Skeletal muscle satellite cell (primary cell): Measurements from ENCODE around the gene GOLGA2. TPM values are rescaled to one million over a fixed set of nuclear protein-coding genes. Genes with fewer than 3 reads are reported as not detected.

Experiments
- H3K27me3 ChIP-seq: 2 replicates; pipeline ENCODE4 v1.7.0; 2013; ENCODE audit warnings: low read length; ENCODE audit not compliant: control insufficient read depth, insufficient read depth
- H3K36me3 ChIP-seq: 2 replicates; pipeline ENCODE4 v1.7.0; 2013; ENCODE audit warnings: mild to moderate bottlenecking, control low read depth, low read length; ENCODE audit not compliant: insufficient read depth
- H3K4me1 ChIP-seq: 2 replicates; pipeline ENCODE4 v1.7.0; 2013; ENCODE audit warnings: low read length; ENCODE audit not compliant: control insufficient read depth, insufficient read depth
- H3K4me2 ChIP-seq: 2 replicates; pipeline ENCODE4 v1.7.0; 2013; ENCODE audit warnings: mild to moderate bottlenecking, low read length
- H3K4me3 ChIP-seq: 2 replicates; pipeline ENCODE4 v1.7.0; 2013; ENCODE audit warnings: low read length
- H3K9ac ChIP-seq: 2 replicates; pipeline ENCODE4 v1.7.0; 2013; ENCODE audit warnings: mild to moderate bottlenecking, low read depth, low read length, moderate library complexity
- H3K9me3 ChIP-seq: replicated peaks from 2 replicates; pipeline ENCODE4 v1.7.0; 2013; ENCODE audit warnings: mild to moderate bottlenecking, control low read depth, low read length
- total RNA-seq: library from RNA; depleted of rRNA; stranded (reverse); fragments of >200 nt; gene quantifications from 2 replicates; pipeline ENCODE4 v1.2.3, GENCODE V29; 2012; rRNA removed

Gene GOLGA2
- total RNA-seq, result 60.5 and 62.6 TPM in 2 replicates

- Histone ChIP-seq H3K9ac (peak within 1 kb of the TSS; percentile 99), H3K4me1 (peaks cover 18% of the 10 kb centered on the region), H3K4me2 (peak within 1 kb of the TSS; percentile 98), H3K36me3 (peaks cover 28% of the 10 kb centered on the region), H3K27me3 (no peaks in the 10 kb centered on the region), H3K9me3 (no peaks in the 10 kb centered on the region), H3K4me3 (peak within 1 kb of the TSS; percentile 90)
Measured at GRCh38 chr9:128275198-128276007, at the start of gene GOLGA2. TSS of gene GOLGA2 (minus strand) at chr9:128276007. CDS start at chr9:128275976, 31 bp downstream.

GRCh38 chr9:128324401-128324800 lies 48.6 kb upstream of the GOLGA2 start:
- peaks cover 33% of the 10 kb centered on the region for H3K36me3 ChIP-seq
- no peaks in the 10 kb centered on the region for H3K9me3 ChIP-seq

DNA sequence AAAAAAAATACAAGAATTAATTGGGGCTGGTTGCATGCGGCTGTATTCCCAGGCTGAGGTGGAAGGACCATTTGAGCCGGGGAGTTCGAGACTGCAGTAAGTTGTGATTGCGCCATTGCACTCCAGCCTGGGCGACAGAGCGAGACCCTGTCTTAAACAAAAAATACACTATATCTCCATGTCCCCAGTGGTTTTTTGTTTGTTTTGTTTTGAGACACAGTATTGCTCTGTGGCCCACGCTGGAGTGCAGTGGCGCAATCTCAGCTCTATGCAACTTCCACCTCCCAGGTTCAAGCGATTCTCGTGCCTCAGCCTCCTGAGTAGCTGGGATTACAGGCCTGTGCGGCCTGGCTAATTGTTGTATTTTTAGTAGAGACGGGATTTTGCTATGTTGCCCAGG lies 48.0 kb upstream of the GOLGA2 start:
- Histone ChIP-seq H3K9me3 (no peaks in the 10 kb centered on the region), H3K27me3 (no peaks in the 10 kb centered on the region), H3K4me1 (peaks cover 17% of the 10 kb centered on the region), H3K4me2 (peak overlapping the region; percentile 94), H3K9ac (peak overlapping the region; percentile 94), H3K4me3 (peak overlapping the region; percentile 92), H3K36me3 (peaks cover 30% of the 10 kb centered on the region)

More at GRCh38 chr9:128324401-128324800, 48.6 kb upstream of the GOLGA2 start:
- no peaks in the 10 kb centered on the region for H3K27me3 ChIP-seq
- H3K9ac ChIP-seq, result no peak overlapping the region
- peak overlapping the region; percentile 94 for H3K4me2 ChIP-seq
- peaks cover 17% of the 10 kb centered on the region for H3K4me1 ChIP-seq
- no peak overlapping the region for H3K4me3 ChIP-seq

- Histone ChIP-seq H3K36me3 (peaks cover 26% of the 10 kb centered on the region), H3K9ac (peak overlapping the region; percentile 94), H3K9me3 (no peaks in the 10 kb centered on the region), H3K4me2 (peak overlapping the region; percentile 94), H3K4me3 (peak overlapping the region; percentile 92), H3K27me3 (no peaks in the 10 kb centered on the region), H3K4me1 (peaks cover 17% of the 10 kb centered on the region)
Measured at GRCh38 chr9:128323212-128323730, 47.5 kb upstream of the GOLGA2 start.

DNA sequence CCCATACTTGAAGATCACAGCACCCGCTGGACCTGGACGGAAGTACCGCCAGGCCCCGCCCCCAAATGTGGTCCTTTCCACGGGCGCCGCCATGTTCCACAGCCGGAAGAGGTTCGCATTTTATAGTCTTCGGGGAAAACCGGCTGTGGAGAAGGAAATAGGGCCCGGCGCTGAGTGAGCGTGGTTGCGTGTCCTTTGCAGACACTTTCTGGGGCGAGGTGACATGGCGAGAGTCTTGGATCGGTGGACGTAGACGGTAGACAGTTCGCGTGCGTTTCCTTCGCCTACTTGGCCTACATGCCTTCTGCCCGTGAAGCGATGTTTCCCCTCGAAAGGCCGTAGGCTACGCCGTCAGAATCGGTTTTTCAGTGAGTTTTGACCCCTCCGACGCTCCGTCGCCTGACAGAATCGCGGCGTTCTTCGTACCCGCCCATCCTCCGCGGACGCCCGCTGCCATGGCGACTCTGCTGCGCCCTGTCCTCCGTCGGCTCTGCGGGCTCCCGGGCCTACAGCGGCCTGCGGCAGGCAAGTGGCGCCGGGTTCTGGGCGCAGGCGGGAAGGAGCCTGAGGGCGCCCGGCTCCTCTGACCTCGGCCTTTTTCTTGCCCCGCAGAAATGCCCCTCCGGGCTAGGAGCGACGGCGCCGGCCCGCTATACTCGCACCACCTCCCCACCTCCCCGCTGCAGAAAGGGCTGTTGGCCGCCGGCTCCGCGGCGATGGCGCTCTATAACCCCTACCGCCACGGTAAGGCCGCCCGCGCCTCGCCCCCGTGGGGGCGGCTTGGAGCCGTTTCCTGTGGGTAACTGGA lies 46.8 kb upstream of the GOLGA2 start, which contains the start of the genes COQ4 and TRUB2:
Gene COQ4 (plus strand): TSS at position 436 of the 808 bp plus-strand sequence. CDS start 20 bp downstream, at position 456.
Gene TRUB2 (minus strand): TSS at position 44 of the 808 bp plus-strand sequence. CDS start 39 bp downstream, at position 5.
- H3K9me3 ChIP-seq, result no peaks in the 10 kb centered on the region
- H3K9ac ChIP-seq, result peak within 1 kb of the TSS; percentile 94
- H3K27me3 ChIP-seq, result no peaks in the 10 kb centered on the region
- H3K36me3 ChIP-seq, result peaks cover 20% of the 10 kb centered on the region
- H3K4me1 ChIP-seq, result peaks cover 17% of the 10 kb centered on the region
- H3K4me2 ChIP-seq, result peak within 1 kb of the TSS; percentile 94
- H3K4me3 ChIP-seq, result peak within 1 kb of the TSS; percentile 92

GRCh38 chr9:128321879-128322403 lies 46.1 kb upstream of the GOLGA2 start:
- Histone ChIP-seq H3K36me3 (peaks cover 21% of the 10 kb centered on the region), H3K9me3 (no peaks in the 10 kb centered on the region), H3K27me3 (no peaks in the 10 kb centered on the region), H3K4me1 (peaks cover 17% of the 10 kb centered on the region), H3K4me2 (peak overlapping the region; percentile 94), H3K4me3 (peak overlapping the region; percentile 92), H3K9ac (peak overlapping the region; percentile 94)

DNA sequence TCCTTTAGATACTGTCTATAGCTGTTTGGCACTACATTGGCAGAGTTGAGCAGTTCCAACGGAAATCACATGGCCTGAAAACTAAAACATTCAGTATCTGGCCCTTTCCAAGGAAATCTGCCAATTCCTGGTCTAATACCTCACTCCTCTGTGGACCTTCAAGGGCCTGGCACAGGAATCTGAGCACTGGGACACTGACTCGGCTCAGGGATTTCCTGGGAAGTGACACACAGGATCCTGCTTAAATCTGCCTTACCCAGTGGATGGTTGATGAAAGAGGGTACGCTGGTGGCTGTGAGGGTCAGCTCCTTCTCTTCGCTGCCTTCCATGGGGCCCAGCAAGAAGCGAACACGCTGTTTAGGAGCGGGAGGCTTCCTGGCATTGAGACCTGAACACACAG lies 45.5 kb upstream of the GOLGA2 start:
- peak overlapping the region; percentile 94 for H3K4me2 ChIP-seq
- H3K27me3 ChIP-seq, result no peaks in the 10 kb centered on the region
- H3K9me3 ChIP-seq, result no peaks in the 10 kb centered on the region
- H3K4me3 ChIP-seq, result peak overlapping the region; percentile 92
- peaks cover 27% of the 10 kb centered on the region for H3K36me3 ChIP-seq
- peak overlapping the region; percentile 94 for H3K9ac ChIP-seq
- peaks cover 17% of the 10 kb centered on the region for H3K4me1 ChIP-seq

GRCh38 chr9:128317629-128318028 lies 41.8 kb upstream of the GOLGA2 start:
- Histone ChIP-seq H3K4me2 (no peak overlapping the region), H3K4me1 (peaks cover 8% of the 10 kb centered on the region), H3K4me3 (no peak overlapping the region), H3K9me3 (no peaks in the 10 kb centered on the region), H3K9ac (no peak overlapping the region), H3K27me3 (no peaks in the 10 kb centered on the region), H3K36me3 (peaks cover 33% of the 10 kb centered on the region)

DNA sequence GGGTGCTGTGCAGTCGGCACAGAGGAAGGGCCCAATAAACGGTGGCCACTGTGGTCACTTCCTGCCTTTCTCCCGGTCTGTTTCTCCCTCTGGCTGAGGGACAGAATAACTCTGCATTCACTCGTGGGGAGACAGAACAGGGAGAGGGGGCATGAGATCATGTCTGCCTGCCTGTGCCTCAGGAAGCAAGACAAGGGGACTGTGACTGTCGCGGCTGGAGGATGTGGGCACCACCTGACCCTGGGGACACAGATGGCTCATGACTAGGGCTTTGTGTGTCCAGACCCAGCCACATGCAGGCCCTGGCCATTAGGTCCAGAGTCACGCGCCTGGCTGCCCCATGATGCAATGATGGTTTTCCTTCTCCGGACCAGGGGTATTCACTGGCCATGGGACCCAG lies 40.6 kb upstream of the GOLGA2 start:
- Histone ChIP-seq H3K9me3 (no peaks in the 10 kb centered on the region), H3K9ac (no peak overlapping the region), H3K4me2 (no peak overlapping the region), H3K27me3 (no peaks in the 10 kb centered on the region), H3K36me3 (peaks cover 35% of the 10 kb centered on the region), H3K4me3 (no peak overlapping the region), H3K4me1 (peaks cover 3% of the 10 kb centered on the region)

GRCh38 chr9:128314697-128315096 lies 38.9 kb upstream of the GOLGA2 start:
- Histone ChIP-seq H3K9ac (no peak overlapping the region), H3K4me1 (no peaks in the 10 kb centered on the region), H3K4me3 (no peak overlapping the region), H3K4me2 (no peak overlapping the region), H3K27me3 (no peaks in the 10 kb centered on the region), H3K9me3 (no peaks in the 10 kb centered on the region), H3K36me3 (peaks cover 51% of the 10 kb centered on the region)

DNA sequence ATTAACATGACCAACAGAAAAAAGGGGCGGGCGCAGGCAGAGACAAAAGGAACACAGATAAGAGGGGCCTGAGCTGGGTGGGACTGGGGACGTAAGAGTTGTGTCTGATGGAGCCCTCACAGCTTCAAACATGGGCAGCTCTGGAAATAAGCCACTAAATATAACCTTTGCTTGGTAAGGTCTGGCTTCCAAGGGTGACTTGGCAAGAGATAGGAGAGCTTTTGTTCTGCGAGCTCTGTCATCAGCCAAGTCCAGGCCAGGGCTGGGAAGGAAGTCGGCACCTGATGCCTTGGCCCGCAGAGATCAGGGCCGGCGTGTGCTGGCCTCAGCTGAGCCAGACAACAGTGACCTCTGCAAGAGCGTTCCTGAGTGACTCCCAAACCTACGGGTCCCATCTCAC lies 34.7 kb upstream of the GOLGA2 start:
- Histone ChIP-seq H3K9me3 (no peaks in the 10 kb centered on the region), H3K9ac (no peak overlapping the region), H3K4me2 (no peak overlapping the region), H3K4me1 (peaks cover 26% of the 10 kb centered on the region), H3K36me3 (peaks cover 49% of the 10 kb centered on the region), H3K4me3 (no peak overlapping the region), H3K27me3 (no peaks in the 10 kb centered on the region)
